H9 (cell line): Measurements from ENCODE around the gene MOSMO. TPM values are rescaled to one million over a fixed set of nuclear protein-coding genes. Genes with fewer than 3 reads are reported as not detected.

Experiments used
- DNase-seq: peaks from one replicate; pipeline ENCODE4 v3.0.0-alpha.2; 2017
- H2AFZ ChIP-seq: one replicate; pipeline ENCODE4 v1.6.1; 2013; ENCODE audit warnings: mild to moderate bottlenecking, low read length, control low read depth, moderate library complexity
- H2AK5ac ChIP-seq: 2 replicates; pipeline ENCODE4 v1.6.1; 2013; ENCODE audit warnings: low read length, control low read depth, mixed read lengths; ENCODE audit not compliant: insufficient read length
- H2BK120ac ChIP-seq: one replicate; pipeline ENCODE4 v1.6.1; 2013; ENCODE audit warnings: low read depth, mild to moderate bottlenecking, low read length, control low read depth, inconsistent platforms; ENCODE audit not compliant: poor library complexity, severe bottlenecking
- H2BK12ac ChIP-seq: 2 replicates; pipeline ENCODE4 v1.6.1; 2013; ENCODE audit warnings: low read length, control low read depth, mixed read lengths, low read depth; ENCODE audit not compliant: insufficient read length
- H2BK15ac ChIP-seq: 2 replicates; pipeline ENCODE4 v1.6.1; 2013; ENCODE audit warnings: low read depth, low read length, control low read depth
- H2BK20ac ChIP-seq: one replicate; pipeline ENCODE4 v1.6.1; 2013; ENCODE audit warnings: low read depth, mild to moderate bottlenecking, low read length, control low read depth, inconsistent platforms; ENCODE audit not compliant: poor library complexity, severe bottlenecking
- H2BK5ac ChIP-seq: 2 replicates; pipeline ENCODE4 v1.6.1; 2013; ENCODE audit warnings: low read length, control low read depth, mixed read lengths; ENCODE audit not compliant: insufficient read length
- H3K14ac ChIP-seq: 2 replicates; pipeline ENCODE4 v1.6.1; 2013; ENCODE audit warnings: low read length, control low read depth; ENCODE audit not compliant: insufficient read depth
- H3K18ac ChIP-seq: 2 replicates; pipeline ENCODE4 v1.6.1; 2013; ENCODE audit warnings: low read depth, mild to moderate bottlenecking, mixed read lengths, low read length, control low read depth; ENCODE audit not compliant: insufficient read length
- H3K23ac ChIP-seq: 2 replicates; pipeline ENCODE4 v1.6.1; 2013; ENCODE audit warnings: low read length, control low read depth, mixed read lengths, low read depth; ENCODE audit not compliant: insufficient read length
- H3K23me2 ChIP-seq: 2 replicates; pipeline ENCODE4 v1.6.1; 2013; ENCODE audit warnings: low read depth, mild to moderate bottlenecking, mixed read lengths, low read length, control low read depth; ENCODE audit not compliant: insufficient read length, poor library complexity, severe bottlenecking
- H3K27ac ChIP-seq: 2 replicates; pipeline ENCODE4 v1.5.1; 2013; ENCODE audit warnings: low read length, control low read depth, mixed read lengths, low read depth; ENCODE audit not compliant: insufficient read length
- H3K27me3 ChIP-seq: 2 replicates; pipeline ENCODE4 v1.6.1; 2013; ENCODE audit warnings: low read length, control low read depth, inconsistent platforms; ENCODE audit not compliant: insufficient read depth
- H3K4ac ChIP-seq: 2 replicates; pipeline ENCODE4 v1.6.1; 2013; ENCODE audit warnings: low read depth, mild to moderate bottlenecking, control low read depth, inconsistent platforms, low read length, moderate library complexity
- H3K4me1 ChIP-seq: 2 replicates; pipeline ENCODE4 v1.6.1; 2013; ENCODE audit warnings: low read length, control low read depth, inconsistent platforms; ENCODE audit not compliant: insufficient read depth
- H3K4me2 ChIP-seq: 2 replicates; pipeline ENCODE4 v1.6.1; 2013; ENCODE audit warnings: low read length, control low read depth, mixed read lengths; ENCODE audit not compliant: insufficient read length, insufficient read depth
- H3K56ac ChIP-seq: 2 replicates; pipeline ENCODE4 v1.6.1; 2013; ENCODE audit warnings: low read depth, mild to moderate bottlenecking, mixed read lengths, low read length, control low read depth; ENCODE audit not compliant: insufficient read length
- H3K79me1 ChIP-seq: 2 replicates; pipeline ENCODE4 v1.6.1; 2013; ENCODE audit warnings: low read depth, mild to moderate bottlenecking, moderate library complexity, low read length, control low read depth, inconsistent platforms; ENCODE audit not compliant: insufficient read depth, poor library complexity, severe bottlenecking
- H3K79me2 ChIP-seq: 2 replicates; pipeline ENCODE4 v1.6.1; 2013; ENCODE audit warnings: low read length, control low read depth, inconsistent platforms; ENCODE audit not compliant: insufficient read depth
- H3K9ac ChIP-seq: 2 replicates; pipeline ENCODE4 v1.6.1; 2013; ENCODE audit warnings: low read length, control low read depth, mixed read lengths; ENCODE audit not compliant: insufficient read length; ENCODE audit errors: extremely low read depth
- H3K9me3 ChIP-seq: one replicate; pipeline ENCODE4 v1.6.1; 2013; ENCODE audit warnings: low read depth, low read length, inconsistent platforms; ENCODE audit not compliant: control insufficient read depth
- H3T11ph ChIP-seq: one replicate; pipeline ENCODE4 v1.6.1; 2013; ENCODE audit warnings: mild to moderate bottlenecking, low read length, control low read depth, inconsistent platforms
- H4K20me1 ChIP-seq: one replicate; pipeline ENCODE4 v1.6.1; 2013; ENCODE audit not compliant: control insufficient read depth, insufficient read length, insufficient read depth
- H4K5ac ChIP-seq: 2 replicates; pipeline ENCODE4 v1.6.1; 2013; ENCODE audit warnings: low read depth, mild to moderate bottlenecking, mixed read lengths, low read length, control low read depth; ENCODE audit not compliant: insufficient read length
- H4K8ac ChIP-seq: replicated peaks from 2 replicates; pipeline ENCODE4 v1.6.1; 2013; ENCODE audit warnings: low read length, control low read depth, mixed read lengths, low read depth; ENCODE audit not compliant: insufficient read length
- H4K91ac ChIP-seq: 2 replicates; pipeline ENCODE4 v1.6.1; 2013; ENCODE audit warnings: low read depth, mild to moderate bottlenecking, moderate library complexity, mixed read lengths, low read length, control low read depth; ENCODE audit not compliant: insufficient read length
- H3K27ac Mint-ChIP-seq, 3 experiments: 2 replicates in 2 of 3; 3 replicates in 1 of 3; pipeline ENCODE4 v1.8.0; 2020 to 2021; ENCODE audit warnings: mixed read lengths in 3 of 3, mild to moderate bottlenecking in 1 of 3, moderate library complexity in 1 of 3
- H3K27me3 Mint-ChIP-seq: 2 replicates; pipeline ENCODE4 v1.8.0; 2021; ENCODE audit warnings: low read depth, mild to moderate bottlenecking, moderate library complexity, mixed read lengths
- H3K36me3 Mint-ChIP-seq, 3 experiments: 2 replicates in 2 of 3; 3 replicates in 1 of 3; pipeline ENCODE4 v1.8.0; 2020 to 2021; ENCODE audit warnings: low read depth in 3 of 3, mixed read lengths in 3 of 3; ENCODE audit not compliant: insufficient read depth in 1 of 3
- H3K4me1 Mint-ChIP-seq, 2 experiments: 2 replicates each; pipeline ENCODE4 v1.8.0; 2020; ENCODE audit warnings: mixed read lengths in 2 of 2
- H3K4me3 Mint-ChIP-seq, 2 experiments: 2 replicates in 1 of 2; 3 replicates in 1 of 2; pipeline ENCODE4 v1.8.0; 2020 to 2021; ENCODE audit warnings: mild to moderate bottlenecking in 2 of 2, mixed read lengths in 2 of 2, moderate library complexity in 1 of 2
- H3K9me3 Mint-ChIP-seq, 2 experiments: 2 replicates in 1 of 2; 3 replicates in 1 of 2; pipeline ENCODE4 v1.8.0; 2020; ENCODE audit warnings: mild to moderate bottlenecking in 2 of 2, mixed read lengths in 2 of 2, moderate library complexity in 1 of 2
- WGBS: extraction: QIAGEN DNeasy Blood & Tissue Kit; methylation state at CpG from one replicate; pipeline ENCODE4 v1.1.7; 2013; ENCODE audit warnings: missing lambda C conversion rate, low lambda C conversion rate, mixed read lengths; ENCODE audit not compliant: insufficient read length; ENCODE audit errors: extremely low coverage; 5-methylcytosine and 5-hydroxymethylcytosine counted together
- total RNA-seq: library from RNA; stranded (reverse); gene quantifications from 2 replicates; pipeline ENCODE4 v1.2.1, GENCODE V29; 2021
- TF ChIP-seq, protein P1 (sequence below): fragments of 200-600 bp; sonication (generic); conservative IDR thresholded peaks from 3 replicates; pipeline ENCODE4 v1.8.0; 2021; ENCODE audit warnings: antibody characterized with exemption, mild to moderate bottlenecking

The MOSMO gene
- total RNA-seq, 1 experiment from 2014 or later = 13.5 TPM

DNA sequence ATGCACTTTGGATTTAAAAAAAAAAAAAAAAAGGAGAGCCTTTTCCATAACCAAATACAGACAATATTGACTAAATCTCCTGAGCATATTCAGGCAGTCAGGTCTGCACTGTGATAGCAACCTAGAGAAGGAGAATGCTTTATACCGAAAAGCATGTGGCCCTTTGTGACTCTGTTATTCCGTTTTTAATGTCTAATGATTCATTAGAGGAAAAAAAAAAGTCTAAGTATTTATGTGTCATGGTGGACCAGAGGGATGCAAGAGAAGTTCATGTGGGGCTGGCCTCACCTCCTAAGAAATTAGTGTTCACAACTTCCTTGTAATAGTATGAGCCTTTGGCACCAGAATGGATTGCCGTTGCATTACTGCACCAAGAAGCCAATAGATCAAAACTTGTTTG lies 73.1 kb downstream of the MOSMO start:
- Histone ChIP-seq H2BK120ac (no peak overlapping the region), H3K23me2 (no peaks in the 10 kb centered on the region), H4K91ac (no peak overlapping the region), H2BK20ac (no peak overlapping the region), H2AK5ac (no peak overlapping the region), H3K4me2 (no peak overlapping the region), H4K20me1 (no peaks in the 10 kb centered on the region), H3T11ph (no peak overlapping the region), H3K9me3 (no peaks in the 10 kb centered on the region), H3K14ac (no peak overlapping the region), H2BK15ac (no peak overlapping the region), H3K9ac (no peak overlapping the region), H3K4me1 (no peaks in the 10 kb centered on the region), H3K79me1 (no peaks in the 10 kb centered on the region), H2AFZ (no peak overlapping the region), H3K23ac (no peak overlapping the region), H2BK12ac (no peak overlapping the region), H3K27me3 (no peaks in the 10 kb centered on the region), H3K56ac (no peak overlapping the region), H2BK5ac (no peak overlapping the region), H3K27ac (no peak overlapping the region), H4K5ac (no peak overlapping the region), H3K18ac (no peak overlapping the region), H3K79me2 (no peaks in the 10 kb centered on the region), H3K4ac (no peak overlapping the region), H4K8ac (no peak overlapping the region)
- TF ChIP-seq, protein P1, sequence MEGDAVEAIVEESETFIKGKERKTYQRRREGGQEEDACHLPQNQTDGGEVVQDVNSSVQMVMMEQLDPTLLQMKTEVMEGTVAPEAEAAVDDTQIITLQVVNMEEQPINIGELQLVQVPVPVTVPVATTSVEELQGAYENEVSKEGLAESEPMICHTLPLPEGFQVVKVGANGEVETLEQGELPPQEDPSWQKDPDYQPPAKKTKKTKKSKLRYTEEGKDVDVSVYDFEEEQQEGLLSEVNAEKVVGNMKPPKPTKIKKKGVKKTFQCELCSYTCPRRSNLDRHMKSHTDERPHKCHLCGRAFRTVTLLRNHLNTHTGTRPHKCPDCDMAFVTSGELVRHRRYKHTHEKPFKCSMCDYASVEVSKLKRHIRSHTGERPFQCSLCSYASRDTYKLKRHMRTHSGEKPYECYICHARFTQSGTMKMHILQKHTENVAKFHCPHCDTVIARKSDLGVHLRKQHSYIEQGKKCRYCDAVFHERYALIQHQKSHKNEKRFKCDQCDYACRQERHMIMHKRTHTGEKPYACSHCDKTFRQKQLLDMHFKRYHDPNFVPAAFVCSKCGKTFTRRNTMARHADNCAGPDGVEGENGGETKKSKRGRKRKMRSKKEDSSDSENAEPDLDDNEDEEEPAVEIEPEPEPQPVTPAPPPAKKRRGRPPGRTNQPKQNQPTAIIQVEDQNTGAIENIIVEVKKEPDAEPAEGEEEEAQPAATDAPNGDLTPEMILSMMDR = no peak
- Mint-ChIP-seq H3K4me3 (no peak overlapping the region), H3K27me3 (no peaks in the 10 kb centered on the region), H3K4me1 (0 out of 4 replicates have a peak, but pooled peaks cover 0 to 2% of the 10 kb centered on the region in 2 experiments), H3K9me3 (no peaks in the 10 kb centered on the region), H3K36me3 (no peaks in the 10 kb centered on the region; a peak in 1 of 7 replicates), H3K27ac (no peak overlapping the region)
- no peak for DNase-seq
- WGBS = no CpG with 5 or more reads among the region's 3 CpGs
